HepG2 (cell line): ENCODE measurements around the gene IL32. TPM values are rescaled to one million over a fixed set of nuclear protein-coding genes. Genes with fewer than 3 reads are reported as not detected.

Experiments used
- FIP1L1 ChIP-seq: fragments of 200-400 bp; formaldehyde crosslinking; IDR thresholded peaks from 2 replicates; pipeline ENCODE4 v1.6.1; 2018; ENCODE audit warnings: low read depth, mild to moderate bottlenecking, low read length, moderate library complexity, borderline replicate concordance; ENCODE audit not compliant: insufficient read depth
- HDAC6 ChIP-seq: fragments of 200-600 bp; sonication (generic); IDR thresholded peaks from 2 replicates; pipeline ENCODE4 v1.7.0; 2017; ENCODE audit warnings: mild to moderate bottlenecking, antibody characterized with exemption, low read length, low read depth
- MAFG ChIP-seq: sonication (generic); formaldehyde crosslinking; IDR thresholded peaks from 2 replicates; pipeline ENCODE4 v1.5.1; 2020; ENCODE audit warnings: mild to moderate bottlenecking, missing genetic modification reagents
- ZMYM3 ChIP-seq: sonication (generic); formaldehyde crosslinking; IDR thresholded peaks from 2 replicates; pipeline ENCODE4 v1.5.1; 2020; ENCODE audit warnings: mild to moderate bottlenecking, missing genetic modification reagents
- ZNF101 ChIP-seq: sonication (generic); formaldehyde crosslinking; IDR thresholded peaks from 2 replicates; pipeline ENCODE4 v1.4.0; 2020; ENCODE audit warnings: mild to moderate bottlenecking, low read depth, missing genetic modification reagents, borderline replicate concordance
- ZNF205 ChIP-seq: IDR thresholded peaks from 2 replicates; pipeline ENCODE4 v1.6.1; 2018; ENCODE audit warnings: missing biosample characterization, missing genetic modification reagents
- ZNF382 ChIP-seq: sonication (generic); formaldehyde crosslinking; IDR thresholded peaks from 2 replicates; pipeline ENCODE4 v1.5.0; 2020; ENCODE audit warnings: missing genetic modification reagents, mild to moderate bottlenecking, borderline replicate concordance
- ZNF589 ChIP-seq: sonication (generic); formaldehyde crosslinking; conservative IDR thresholded peaks from 2 replicates; pipeline ENCODE4 v1.8.0; 2022; ENCODE audit warnings: mild to moderate bottlenecking, moderate library complexity, missing genetic modification reagents
- polyA plus RNA-seq, 8 experiments: library from polyadenylated mRNA; depleted of rRNA in 3 of 8; stranded (reverse) in 7 of 8; unstranded in 1 of 8; fragments of >200 nt; fragmentation: Illumina TruSeq in 4 of 8; extraction: Trizol in 4 of 8; gene quantifications; 2 replicates each; pipeline versions ENCODE4 v1.2.1 to v1.2.3, GENCODE V29; 2011 to 2016; ENCODE audit warnings: low read depth in 4 of 8, missing spikeins in 1 of 8, mixed read lengths in 1 of 8; ENCODE audit not compliant: insufficient read depth in 1 of 8
- total RNA-seq, 5 experiments: library from RNA; depleted of rRNA; stranded (reverse); fragments of >200 nt; fragmentation: Illumina TruSeq; extraction: Trizol; gene quantifications; 2 replicates each; pipeline ENCODE4 v1.2.3, GENCODE V29; 2016; ENCODE audit warnings: low read depth in 1 of 5
- TF ChIP-seq, protein P1 (sequence below): sonication (generic); formaldehyde crosslinking; IDR thresholded peaks from 2 replicates; pipeline ENCODE4 v1.9.0; 2021; ENCODE audit warnings: mild to moderate bottlenecking, missing genetic modification reagents
- TF ChIP-seq, protein P2 (sequence below): sonication (generic); formaldehyde crosslinking; IDR thresholded peaks from 2 replicates; pipeline ENCODE4 v1.4.0; 2020; ENCODE audit warnings: missing genetic modification reagents
- TF ChIP-seq, protein P3 (sequence below): sonication (generic); formaldehyde crosslinking; IDR thresholded peaks from 2 replicates; pipeline ENCODE4 v1.5.1; 2020; ENCODE audit warnings: missing genetic modification reagents, mild to moderate bottlenecking, borderline replicate concordance
- TF ChIP-seq, protein P4 (sequence below): sonication (generic); formaldehyde crosslinking; IDR thresholded peaks from 2 replicates; pipeline ENCODE4 v1.5.0; 2020; ENCODE audit warnings: mild to moderate bottlenecking, missing genetic modification reagents
- TF ChIP-seq, protein P5 (sequence below), 2 experiments: sonication (generic) in 1 of 2; formaldehyde crosslinking in 1 of 2; IDR thresholded peaks; 2 replicates each; pipeline versions ENCODE4 v1.5.1 to v1.6.1; 2011 to 2020; ENCODE audit warnings: borderline replicate concordance in 1 of 2, low read depth in 1 of 2, low read length in 1 of 2, mild to moderate bottlenecking in 1 of 2, missing genetic modification reagents in 1 of 2, moderate library complexity in 1 of 2
- TF ChIP-seq, protein P6 (sequence below): sonication (generic); formaldehyde crosslinking; IDR thresholded peaks from 2 replicates; pipeline ENCODE4 v1.5.0; 2020; ENCODE audit warnings: missing genetic modification reagents

The IL32 gene
- total and polyA plus RNA-seq, 2 of the 13 experiments (the other 11 are each of a cell fraction or from before 2014, with no cell fraction given): 115 to 165 TPM

DNA sequence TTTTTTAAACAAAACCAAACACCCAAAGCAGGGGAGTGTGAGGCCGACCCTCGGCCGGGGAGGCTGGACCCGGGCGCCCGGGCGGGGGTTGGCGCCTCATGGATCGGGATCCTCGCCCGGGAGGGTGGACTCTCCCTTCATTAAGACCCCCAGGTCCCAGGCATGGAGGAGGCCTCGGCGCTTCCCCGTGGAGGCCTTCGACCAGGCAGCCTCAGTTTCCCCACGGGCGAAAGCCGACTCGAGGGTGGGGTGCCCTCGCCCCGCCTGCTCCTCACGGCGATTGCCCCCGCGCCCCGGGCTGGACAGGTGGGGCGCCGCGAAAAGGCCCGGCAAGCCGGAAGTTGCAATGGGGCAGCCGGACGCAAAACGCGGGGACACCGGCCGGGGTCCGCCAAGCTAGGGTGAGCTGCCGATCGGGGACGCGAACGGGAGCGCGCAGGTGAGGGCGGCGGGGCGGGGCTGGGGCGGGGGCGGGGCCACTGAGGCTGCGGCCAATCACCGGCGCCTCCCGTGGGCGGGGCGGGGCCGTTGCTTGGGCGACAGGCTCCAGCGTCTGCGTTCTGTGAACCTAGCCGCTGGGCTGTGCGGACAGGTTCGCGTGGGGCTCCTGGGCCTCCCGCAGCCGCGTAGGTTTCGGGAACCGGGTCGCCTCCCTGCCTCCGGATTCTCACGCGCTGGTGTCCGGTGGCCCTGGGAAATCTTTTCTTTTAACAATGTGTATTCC lies 40.9 kb downstream of the IL32 start (continued):
- TF ChIP-seq, protein P1, sequence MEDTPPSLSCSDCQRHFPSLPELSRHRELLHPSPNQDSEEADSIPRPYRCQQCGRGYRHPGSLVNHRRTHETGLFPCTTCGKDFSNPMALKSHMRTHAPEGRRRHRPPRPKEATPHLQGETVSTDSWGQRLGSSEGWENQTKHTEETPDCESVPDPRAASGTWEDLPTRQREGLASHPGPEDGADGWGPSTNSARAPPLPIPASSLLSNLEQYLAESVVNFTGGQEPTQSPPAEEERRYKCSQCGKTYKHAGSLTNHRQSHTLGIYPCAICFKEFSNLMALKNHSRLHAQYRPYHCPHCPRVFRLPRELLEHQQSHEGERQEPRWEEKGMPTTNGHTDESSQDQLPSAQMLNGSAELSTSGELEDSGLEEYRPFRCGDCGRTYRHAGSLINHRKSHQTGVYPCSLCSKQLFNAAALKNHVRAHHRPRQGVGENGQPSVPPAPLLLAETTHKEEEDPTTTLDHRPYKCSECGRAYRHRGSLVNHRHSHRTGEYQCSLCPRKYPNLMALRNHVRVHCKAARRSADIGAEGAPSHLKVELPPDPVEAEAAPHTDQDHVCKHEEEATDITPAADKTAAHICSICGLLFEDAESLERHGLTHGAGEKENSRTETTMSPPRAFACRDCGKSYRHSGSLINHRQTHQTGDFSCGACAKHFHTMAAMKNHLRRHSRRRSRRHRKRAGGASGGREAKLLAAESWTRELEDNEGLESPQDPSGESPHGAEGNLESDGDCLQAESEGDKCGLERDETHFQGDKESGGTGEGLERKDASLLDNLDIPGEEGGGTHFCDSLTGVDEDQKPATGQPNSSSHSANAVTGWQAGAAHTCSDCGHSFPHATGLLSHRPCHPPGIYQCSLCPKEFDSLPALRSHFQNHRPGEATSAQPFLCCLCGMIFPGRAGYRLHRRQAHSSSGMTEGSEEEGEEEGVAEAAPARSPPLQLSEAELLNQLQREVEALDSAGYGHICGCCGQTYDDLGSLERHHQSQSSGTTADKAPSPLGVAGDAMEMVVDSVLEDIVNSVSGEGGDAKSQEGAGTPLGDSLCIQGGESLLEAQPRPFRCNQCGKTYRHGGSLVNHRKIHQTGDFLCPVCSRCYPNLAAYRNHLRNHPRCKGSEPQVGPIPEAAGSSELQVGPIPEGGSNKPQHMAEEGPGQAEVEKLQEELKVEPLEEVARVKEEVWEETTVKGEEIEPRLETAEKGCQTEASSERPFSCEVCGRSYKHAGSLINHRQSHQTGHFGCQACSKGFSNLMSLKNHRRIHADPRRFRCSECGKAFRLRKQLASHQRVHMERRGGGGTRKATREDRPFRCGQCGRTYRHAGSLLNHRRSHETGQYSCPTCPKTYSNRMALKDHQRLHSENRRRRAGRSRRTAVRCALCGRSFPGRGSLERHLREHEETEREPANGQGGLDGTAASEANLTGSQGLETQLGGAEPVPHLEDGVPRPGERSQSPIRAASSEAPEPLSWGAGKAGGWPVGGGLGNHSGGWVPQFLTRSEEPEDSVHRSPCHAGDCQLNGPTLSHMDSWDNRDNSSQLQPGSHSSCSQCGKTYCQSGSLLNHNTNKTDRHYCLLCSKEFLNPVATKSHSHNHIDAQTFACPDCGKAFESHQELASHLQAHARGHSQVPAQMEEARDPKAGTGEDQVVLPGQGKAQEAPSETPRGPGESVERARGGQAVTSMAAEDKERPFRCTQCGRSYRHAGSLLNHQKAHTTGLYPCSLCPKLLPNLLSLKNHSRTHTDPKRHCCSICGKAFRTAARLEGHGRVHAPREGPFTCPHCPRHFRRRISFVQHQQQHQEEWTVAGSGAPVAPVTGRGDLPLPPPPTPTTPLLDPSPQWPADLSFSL (CRISPR knock-in tag): no peak
- TF ChIP-seq ZNF382 (CRISPR knock-in tag) (no peak), ZNF589 (no peak), ZMYM3 (CRISPR knock-in tag) (peak; percentile 49; the same call in 1 of the 2 replicates), ZNF101 (CRISPR knock-in tag) (no peak), MAFG (CRISPR knock-in tag) (no peak), FIP1L1 (no peak), ZNF205 (CRISPR knock-in tag) (peak; percentile 92), HDAC6 (no peak)
- TF ChIP-seq, protein P2, sequence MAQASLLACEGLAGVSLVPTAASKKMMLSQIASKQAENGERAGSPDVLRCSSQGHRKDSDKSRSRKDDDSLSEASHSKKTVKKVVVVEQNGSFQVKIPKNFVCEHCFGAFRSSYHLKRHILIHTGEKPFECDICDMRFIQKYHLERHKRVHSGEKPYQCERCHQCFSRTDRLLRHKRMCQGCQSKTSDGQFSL (CRISPR knock-in tag): no peak
- TF ChIP-seq, protein P3, sequence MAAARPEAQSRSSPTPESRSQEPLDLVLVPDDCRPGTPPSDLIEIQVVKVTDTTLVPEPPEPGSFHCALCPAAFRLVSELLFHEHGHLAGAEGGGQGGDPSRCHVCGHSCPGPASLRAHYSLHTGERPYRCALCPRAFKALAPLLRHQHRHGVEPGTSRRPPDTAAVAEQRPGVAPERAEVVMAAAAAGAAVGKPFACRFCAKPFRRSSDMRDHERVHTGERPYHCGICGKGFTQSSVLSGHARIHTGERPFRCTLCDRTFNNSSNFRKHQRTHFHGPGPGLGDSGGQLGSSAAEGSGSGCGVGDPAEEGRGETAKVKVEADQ (CRISPR knock-in tag): no peak; the same call in 1 of the 2 replicates
- TF ChIP-seq, protein P4, sequence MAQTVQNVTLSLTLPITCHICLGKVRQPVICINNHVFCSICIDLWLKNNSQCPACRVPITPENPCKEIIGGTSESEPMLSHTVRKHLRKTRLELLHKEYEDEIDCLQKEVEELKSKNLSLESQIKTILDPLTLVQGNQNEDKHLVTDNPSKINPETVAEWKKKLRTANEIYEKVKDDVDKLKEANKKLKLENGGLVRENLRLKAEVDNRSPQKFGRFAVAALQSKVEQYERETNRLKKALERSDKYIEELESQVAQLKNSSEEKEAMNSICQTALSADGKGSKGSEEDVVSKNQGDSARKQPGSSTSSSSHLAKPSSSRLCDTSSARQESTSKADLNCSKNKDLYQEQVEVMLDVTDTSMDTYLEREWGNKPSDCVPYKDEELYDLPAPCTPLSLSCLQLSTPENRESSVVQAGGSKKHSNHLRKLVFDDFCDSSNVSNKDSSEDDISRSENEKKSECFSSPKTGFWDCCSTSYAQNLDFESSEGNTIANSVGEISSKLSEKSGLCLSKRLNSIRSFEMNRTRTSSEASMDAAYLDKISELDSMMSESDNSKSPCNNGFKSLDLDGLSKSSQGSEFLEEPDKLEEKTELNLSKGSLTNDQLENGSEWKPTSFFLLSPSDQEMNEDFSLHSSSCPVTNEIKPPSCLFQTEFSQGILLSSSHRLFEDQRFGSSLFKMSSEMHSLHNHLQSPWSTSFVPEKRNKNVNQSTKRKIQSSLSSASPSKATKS (CRISPR knock-in tag): no peak
- TF ChIP-seq, protein P5, sequence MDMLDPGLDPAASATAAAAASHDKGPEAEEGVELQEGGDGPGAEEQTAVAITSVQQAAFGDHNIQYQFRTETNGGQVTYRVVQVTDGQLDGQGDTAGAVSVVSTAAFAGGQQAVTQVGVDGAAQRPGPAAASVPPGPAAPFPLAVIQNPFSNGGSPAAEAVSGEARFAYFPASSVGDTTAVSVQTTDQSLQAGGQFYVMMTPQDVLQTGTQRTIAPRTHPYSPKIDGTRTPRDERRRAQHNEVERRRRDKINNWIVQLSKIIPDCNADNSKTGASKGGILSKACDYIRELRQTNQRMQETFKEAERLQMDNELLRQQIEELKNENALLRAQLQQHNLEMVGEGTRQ (IDR thresholded peaks at IDR 0.05; ENCODE audit: low read depth, low read length): no peak
- TF ChIP-seq, protein P5 (CRISPR knock-in tag; IDR thresholded peaks at IDR 0.05; ENCODE audit: borderline replicate concordance): no peak
- TF ChIP-seq, protein P6, sequence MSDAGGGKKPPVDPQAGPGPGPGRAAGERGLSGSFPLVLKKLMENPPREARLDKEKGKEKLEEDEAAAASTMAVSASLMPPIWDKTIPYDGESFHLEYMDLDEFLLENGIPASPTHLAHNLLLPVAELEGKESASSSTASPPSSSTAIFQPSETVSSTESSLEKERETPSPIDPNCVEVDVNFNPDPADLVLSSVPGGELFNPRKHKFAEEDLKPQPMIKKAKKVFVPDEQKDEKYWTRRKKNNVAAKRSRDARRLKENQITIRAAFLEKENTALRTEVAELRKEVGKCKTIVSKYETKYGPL (CRISPR knock-in tag): no peak
